Esophagus squamous epithelium (tissue), 5 donors: Measurements from ENCODE around the gene AIPL1. TPM values are rescaled to one million over a fixed set of nuclear protein-coding genes. Genes with fewer than 3 reads are reported as not detected.

Experiments
- DNase-seq: peaks from one replicate; lab custom pipeline; 2025; lab: John Stamatoyannopoulos, UW
- H3K27ac ChIP-seq, 4 donors: fragments of 200-600 bp; sonication (generic); one replicate each; pipeline ENCODE4 v1.5.1; 2016 to 2019; ENCODE audit warnings: mild to moderate bottlenecking in 1 of 4
- H3K27me3 ChIP-seq, 4 donors: fragments of 200-600 bp; sonication (generic); 1 replicate in 3 of 4; 2 replicates in 1 of 4; pipeline versions ENCODE4 v1.5.1 to v1.6.0; 2017 to 2021; ENCODE audit warnings: antibody characterized with exemption in 1 of 4
- H3K36me3 ChIP-seq, 3 donors: fragments of 200-600 bp; sonication (generic); one replicate each; pipeline ENCODE4 v1.5.1; 2016 to 2019
- H3K4me1 ChIP-seq, 3 donors: fragments of 200-600 bp; sonication (generic); one replicate each; pipeline ENCODE4 v1.5.1; 2017 to 2019
- H3K4me3 ChIP-seq, 4 donors: fragments of 200-600 bp; sonication (generic); 1 replicate in 3 of 4; 2 replicates in 1 of 4; pipeline ENCODE4 v1.5.1; 2016 to 2019; ENCODE audit warnings: mild to moderate bottlenecking in 2 of 4, moderate library complexity in 1 of 4
- H3K9me3 ChIP-seq, 3 donors: fragments of 200-600 bp; sonication (generic); one replicate each; pipeline ENCODE4 v1.5.1; 2016 to 2019
- POLR2A ChIP-seq, 4 donors: fragments of 450-650 bp; IDR thresholded peaks; one replicate each; pipeline ENCODE4 v1.6.1; 2017; ENCODE audit warnings: antibody characterized with exemption in 4 of 4, mild to moderate bottlenecking in 4 of 4, moderate library complexity in 3 of 4
- WGBS, 2 donors: methylation state at CpG; one replicate each; pipeline ENCODE4 v1.1.5; 2018; 5-methylcytosine and 5-hydroxymethylcytosine counted together
- intact Hi-C: fragments of 100-400 bp; cut with DNase I; formaldehyde crosslinking; loops from one replicate; pipeline ENCODE4 v1.15.0; 2022
- total RNA-seq, 4 donors: library from RNA; depleted of rRNA; stranded (reverse); fragments of >200 nt; gene quantifications; one replicate each; pipeline ENCODE4 v1.1.0, GENCODE V29; 2016
- TF ChIP-seq, protein P1 (sequence below), 6 experiments: fragments of 450-650 bp in 4 of 6; fragments of 200-600 bp in 2 of 6; sonication (generic) in 2 of 6; IDR thresholded peaks; one replicate each; pipeline ENCODE4 v1.5.1; 2016 to 2019; ENCODE audit warnings: antibody characterized with exemption in 6 of 6, mild to moderate bottlenecking in 4 of 6, moderate library complexity in 4 of 6
- donor health status: DM: yes; HTN: yes; CAD: no.

The AIPL1 gene
- total RNA-seq, 4 donors from 2014 or later, result not detected

DNA sequence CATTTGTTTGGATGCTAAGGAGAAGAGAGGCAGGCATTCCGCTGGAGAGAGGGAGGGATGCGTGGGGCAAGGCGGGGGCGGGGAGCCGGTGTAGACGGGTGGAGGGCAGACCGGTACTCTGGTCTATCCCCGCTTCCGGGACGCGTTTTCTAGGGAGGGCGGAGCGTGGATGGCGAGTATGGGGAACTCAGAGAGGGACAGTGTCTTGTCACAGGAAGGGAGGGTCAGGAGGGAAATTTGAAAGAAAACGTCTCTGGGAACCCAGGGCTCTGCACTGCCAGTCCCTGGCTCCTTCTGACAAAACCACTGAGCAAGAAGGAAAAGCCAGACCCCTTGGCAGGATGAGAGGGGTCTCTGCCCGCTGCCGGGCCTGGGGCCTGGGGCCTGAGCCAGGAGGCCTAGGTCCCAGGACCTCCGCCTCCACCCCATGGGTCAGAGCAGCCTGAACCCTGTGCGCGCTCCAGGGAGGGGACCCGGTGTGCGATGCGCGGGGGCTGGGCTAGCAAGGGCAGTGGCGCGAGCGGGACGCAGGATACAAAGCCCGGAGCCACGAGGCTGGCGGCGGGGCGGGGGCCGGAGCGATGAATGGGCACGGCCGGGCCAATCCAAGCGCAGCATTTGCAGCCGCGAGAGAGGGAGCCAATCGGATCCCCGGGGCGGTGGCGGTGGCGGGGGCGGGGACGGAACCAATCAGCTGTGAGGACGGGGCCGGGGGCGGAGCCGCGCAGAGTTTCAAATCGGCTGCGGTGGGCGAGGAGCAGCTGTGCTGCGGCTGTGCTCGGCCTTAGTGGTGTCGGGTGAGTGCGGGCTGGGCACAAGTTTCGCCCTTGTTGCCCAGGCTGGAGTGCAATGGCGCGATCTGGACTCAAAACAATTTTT, 9.0 kb upstream of the AIPL1 start, which contains the start of gene PIMREG:
Gene PIMREG, plus strand, starts transcription at position 764 of the 879 bp plus-strand sequence. CDS start 656 bp downstream, outside the sequence.
- Histone ChIP-seq H3K36me3 (peaks cover 0 to 16% (median 0%) of the 10 kb centered on the region in 3 donors), H3K27me3 (peaks cover 0 to 18% (median 1%) of the 10 kb centered on the region in 4 donors), H3K27ac (peak within 1 kb of the TSS; percentile 43 to 80 (median 72)), H3K4me3 (peak within 1 kb of the TSS; percentile 46 to 66 (median 58)), H3K9me3 (no peaks in the 10 kb centered on the region), H3K4me1 (peaks cover 7 to 20% (median 14%) of the 10 kb centered on the region in 3 donors)
- DNase-seq, result peak; percentile 67
- intact Hi-C loops, result no loop called here
- WGBS, 2 donors, result 0 to 2% methylated on average over 16 to 27 of the region's 62 CpGs
- TF ChIP-seq POLR2A (IDR thresholded peaks at IDR 0.05), result no peak
- TF ChIP-seq, protein P1, sequence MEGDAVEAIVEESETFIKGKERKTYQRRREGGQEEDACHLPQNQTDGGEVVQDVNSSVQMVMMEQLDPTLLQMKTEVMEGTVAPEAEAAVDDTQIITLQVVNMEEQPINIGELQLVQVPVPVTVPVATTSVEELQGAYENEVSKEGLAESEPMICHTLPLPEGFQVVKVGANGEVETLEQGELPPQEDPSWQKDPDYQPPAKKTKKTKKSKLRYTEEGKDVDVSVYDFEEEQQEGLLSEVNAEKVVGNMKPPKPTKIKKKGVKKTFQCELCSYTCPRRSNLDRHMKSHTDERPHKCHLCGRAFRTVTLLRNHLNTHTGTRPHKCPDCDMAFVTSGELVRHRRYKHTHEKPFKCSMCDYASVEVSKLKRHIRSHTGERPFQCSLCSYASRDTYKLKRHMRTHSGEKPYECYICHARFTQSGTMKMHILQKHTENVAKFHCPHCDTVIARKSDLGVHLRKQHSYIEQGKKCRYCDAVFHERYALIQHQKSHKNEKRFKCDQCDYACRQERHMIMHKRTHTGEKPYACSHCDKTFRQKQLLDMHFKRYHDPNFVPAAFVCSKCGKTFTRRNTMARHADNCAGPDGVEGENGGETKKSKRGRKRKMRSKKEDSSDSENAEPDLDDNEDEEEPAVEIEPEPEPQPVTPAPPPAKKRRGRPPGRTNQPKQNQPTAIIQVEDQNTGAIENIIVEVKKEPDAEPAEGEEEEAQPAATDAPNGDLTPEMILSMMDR (IDR thresholded peaks at IDR 0.05), result no peak

DNA sequence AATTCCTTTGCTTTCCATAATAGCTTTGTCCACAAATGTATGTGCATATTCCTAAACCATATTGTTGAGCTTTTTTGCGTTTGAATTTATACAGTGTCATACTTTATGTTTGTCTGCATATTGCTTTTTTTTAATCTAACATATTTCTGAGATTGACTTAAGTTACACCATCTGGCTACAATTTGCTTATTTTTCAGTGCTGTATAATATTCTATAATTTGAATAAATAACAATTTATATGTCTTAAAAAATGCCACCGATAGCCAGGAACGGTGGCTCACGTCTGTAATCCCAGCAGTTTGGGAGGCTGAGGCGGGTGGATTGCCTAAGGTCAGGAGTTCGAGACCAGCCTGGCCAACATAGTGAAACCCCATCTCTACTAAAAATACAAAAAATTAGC, 7.9 kb upstream of the AIPL1 start:
- Histone ChIP-seq H3K27me3 (peaks cover 0 to 27% (median 2%) of the 10 kb centered on the region in 4 donors), H3K4me3 (no peak overlapping the region), H3K36me3 (peaks cover 0 to 6% (median 0%) of the 10 kb centered on the region in 3 donors), H3K4me1 (peaks cover 7 to 20% (median 14%) of the 10 kb centered on the region in 3 donors), H3K9me3 (no peaks in the 10 kb centered on the region), H3K27ac (no peak overlapping the region)
- 63 to 73% methylated on average over 6 of the region's 6 CpGs for WGBS, 2 donors
- DNase-seq, result no peak
- TF ChIP-seq, protein P1 (IDR thresholded peaks at IDR 0.05), result no peak
- no peak for TF ChIP-seq POLR2A (IDR thresholded peaks at IDR 0.05)
- intact Hi-C loops, result no loop called here

DNA sequence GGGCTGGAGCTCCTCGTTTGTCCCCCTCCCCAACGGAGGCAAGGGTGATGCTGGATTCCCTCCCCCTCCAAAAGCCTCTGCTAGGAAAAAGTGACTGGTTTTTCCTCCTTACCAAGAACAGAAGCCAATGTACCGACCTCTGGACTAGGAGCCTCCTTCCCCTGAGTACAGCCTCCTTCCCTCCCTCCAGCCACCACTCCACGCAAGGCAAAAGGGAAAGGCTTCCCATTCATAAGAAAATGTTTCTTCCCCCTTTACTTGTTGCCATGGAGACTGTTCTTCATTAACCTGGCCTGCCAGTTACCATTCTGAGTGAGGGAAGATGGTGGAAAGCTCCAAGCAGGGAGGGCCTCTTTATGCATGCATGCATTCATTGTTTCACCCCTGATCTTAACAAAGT, 5.0 kb upstream of the AIPL1 start:
- TF ChIP-seq, protein P1 (IDR thresholded peaks at IDR 0.05), result no peak
- no peak for TF ChIP-seq POLR2A (IDR thresholded peaks at IDR 0.05)
- intact Hi-C loops, result no loop called here
- WGBS, 2 donors, result 32 to 65% methylated on average over 2 to 4 of the region's 4 CpGs
- DNase-seq, result no peak
- H3K27me3 ChIP-seq, result peaks cover 0 to 49% (median 4%) of the 10 kb centered on the region in 4 donors
- H3K27ac ChIP-seq, result no peak overlapping the region
- H3K36me3 ChIP-seq, result no peaks in the 10 kb centered on the region
- no peak overlapping the region for H3K4me3 ChIP-seq
- H3K9me3 ChIP-seq, result no peaks in the 10 kb centered on the region
- peaks cover 7 to 19% (median 13%) of the 10 kb centered on the region in 3 donors for H3K4me1 ChIP-seq

DNA sequence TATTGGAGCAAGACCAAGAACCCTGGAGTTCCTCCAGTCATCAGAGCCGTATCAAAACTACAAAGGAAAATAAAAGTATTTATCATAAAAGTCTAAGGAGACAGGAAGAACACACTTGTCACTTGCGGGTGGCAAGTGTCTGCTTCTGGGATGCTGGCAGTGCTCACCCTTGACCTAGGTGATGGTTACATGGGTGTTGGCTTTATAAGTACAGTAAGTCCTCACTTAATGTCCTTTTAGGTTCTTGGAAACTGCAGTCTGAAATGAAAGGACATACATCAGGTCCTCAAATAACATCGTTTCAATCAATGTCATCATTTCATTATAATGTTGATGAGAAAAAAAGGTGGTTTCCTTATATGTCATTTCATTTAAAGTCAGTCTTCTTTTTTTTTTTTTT, 3.0 kb upstream of the AIPL1 start:
- Histone ChIP-seq H3K9me3 (no peaks in the 10 kb centered on the region), H3K36me3 (no peaks in the 10 kb centered on the region), H3K4me3 (no peak overlapping the region), H3K4me1 (no peaks in the 10 kb centered on the region), H3K27ac (no peak overlapping the region), H3K27me3 (peaks cover 0 to 49% (median 4%) of the 10 kb centered on the region in 4 donors)
- TF ChIP-seq, protein P1 (IDR thresholded peaks at IDR 0.05), result no peak
- TF ChIP-seq POLR2A (IDR thresholded peaks at IDR 0.05), result no peak
- intact Hi-C loops, result no loop called here
- no peak for DNase-seq
- 37 to 43% methylated on average over 3 of the region's 3 CpGs for WGBS, 2 donors

DNA sequence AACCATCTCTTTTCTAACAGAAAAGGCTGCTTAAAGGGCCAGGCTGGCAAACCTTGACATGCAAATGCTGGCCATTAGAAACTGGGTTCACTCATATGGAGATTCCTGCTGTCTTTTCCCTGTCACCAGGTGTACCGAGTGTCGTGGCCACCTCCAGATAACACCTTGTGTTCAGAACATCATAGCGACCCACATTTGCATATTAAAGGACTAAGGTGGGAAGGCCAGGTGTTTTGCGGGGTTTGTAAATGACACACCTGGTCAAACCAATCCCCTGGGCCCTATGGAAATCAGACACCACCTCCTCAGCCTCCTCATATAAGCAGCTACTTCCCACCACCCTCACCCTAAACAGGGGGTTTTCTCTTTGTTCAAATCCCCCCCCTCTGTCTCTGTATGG, 2.5 kb upstream of the AIPL1 start:
- 46 to 56% methylated on average over 3 to 4 of the region's 4 CpGs for WGBS, 2 donors
- H3K4me1 ChIP-seq, result no peaks in the 10 kb centered on the region
- no peaks in the 10 kb centered on the region for H3K9me3 ChIP-seq
- DNase-seq, result no peak
- no peaks in the 10 kb centered on the region for H3K36me3 ChIP-seq
- intact Hi-C loops, result no loop called here
- H3K27ac ChIP-seq, result no peak overlapping the region
- no peak overlapping the region for H3K4me3 ChIP-seq
- H3K27me3 ChIP-seq, result peaks cover 0 to 49% (median 4%) of the 10 kb centered on the region in 4 donors
- TF ChIP-seq POLR2A (IDR thresholded peaks at IDR 0.05), result no peak
- TF ChIP-seq, protein P1 (IDR thresholded peaks at IDR 0.05), result no peak
